CD4-positive, alpha-beta T cell treated with Interferon gamma for 1 hour (primary cell): ENCODE data around the gene BAIAP3.

ENCODE experiments used
- DNase-seq: peaks from one replicate; pipeline ENCODE4 v3.0.0-alpha.2; 2020

Gene BAIAP3

DNA sequence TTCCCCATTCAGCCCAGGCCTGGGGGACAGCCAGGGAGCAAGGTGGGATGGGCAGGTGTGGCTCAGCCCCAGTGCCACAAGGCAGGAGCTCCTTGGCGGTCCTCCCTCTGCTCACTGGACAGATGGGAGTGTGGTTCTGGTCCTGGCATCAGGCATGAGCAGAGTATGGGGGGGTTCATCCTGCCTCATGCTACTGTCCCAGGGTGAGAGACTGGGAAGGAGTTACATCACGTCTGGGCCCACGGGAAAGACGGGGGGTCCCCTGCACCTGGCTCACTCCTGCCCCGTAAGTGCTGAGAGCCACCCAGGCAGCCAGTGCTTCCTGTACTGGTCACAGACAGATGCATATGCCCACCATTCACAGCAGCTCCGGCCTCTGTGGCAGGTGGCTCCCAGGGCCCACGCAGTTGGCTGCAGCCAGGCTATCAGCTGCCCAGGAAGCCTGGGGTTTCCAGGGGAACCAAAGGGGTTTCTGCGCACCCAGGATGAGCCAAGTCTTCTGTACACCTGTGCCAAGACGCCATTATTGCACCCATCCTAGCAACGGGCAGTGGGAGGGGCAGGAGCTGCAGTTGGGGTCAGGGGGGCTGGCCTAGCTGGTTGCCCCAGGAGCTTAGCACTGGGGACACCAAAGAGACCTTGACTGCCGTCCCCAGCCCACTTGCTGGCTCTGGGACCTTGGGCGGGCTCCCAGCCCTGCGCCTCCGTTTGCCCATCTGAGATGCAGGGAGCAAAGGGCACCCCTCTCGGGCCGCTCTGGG is 1.9 kb downstream of the BAIAP3 start:
- no peak for DNase-seq

DNA sequence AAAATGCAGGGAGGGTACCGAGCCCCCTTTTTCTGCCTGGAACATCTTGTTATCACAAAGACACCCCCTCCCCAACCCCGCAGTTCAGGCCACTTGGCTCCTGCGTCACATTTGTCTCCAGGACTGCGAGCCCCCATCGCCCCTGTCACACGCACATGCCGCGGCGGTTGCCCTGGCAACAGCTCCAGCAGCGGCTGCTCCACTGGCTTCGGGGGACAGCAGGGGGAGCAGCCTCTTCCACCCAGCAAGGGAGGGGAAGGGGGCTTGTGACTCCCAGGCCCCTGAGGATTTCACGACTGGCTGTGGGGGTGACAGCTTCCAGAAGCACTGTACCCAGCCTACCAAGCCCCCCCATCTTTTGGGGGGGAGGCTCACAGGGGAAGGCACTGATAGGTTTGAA is 2.6 kb downstream of the BAIAP3 start:
- no peak for DNase-seq

DNA sequence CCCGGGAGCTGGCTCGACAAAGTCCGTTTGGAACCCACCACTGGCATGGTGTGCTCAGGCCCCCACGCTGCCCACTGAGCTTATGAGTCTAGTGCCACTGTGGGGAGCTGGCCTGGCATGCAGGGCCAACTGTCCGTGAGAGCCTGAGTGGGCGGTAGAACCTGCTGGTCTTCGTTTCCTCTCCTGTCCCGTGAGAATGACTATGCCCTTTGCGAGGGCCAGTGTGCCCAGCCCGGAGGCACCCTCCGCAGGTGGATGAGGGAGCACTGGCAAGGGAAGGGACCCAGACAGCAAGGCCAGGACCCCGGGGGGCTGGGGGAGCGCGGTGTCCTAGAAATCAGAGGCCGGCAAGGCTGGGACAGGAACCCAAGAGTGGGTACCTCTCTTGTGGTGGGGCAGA is 3.2 kb downstream of the BAIAP3 start:
- no peak for DNase-seq

DNA sequence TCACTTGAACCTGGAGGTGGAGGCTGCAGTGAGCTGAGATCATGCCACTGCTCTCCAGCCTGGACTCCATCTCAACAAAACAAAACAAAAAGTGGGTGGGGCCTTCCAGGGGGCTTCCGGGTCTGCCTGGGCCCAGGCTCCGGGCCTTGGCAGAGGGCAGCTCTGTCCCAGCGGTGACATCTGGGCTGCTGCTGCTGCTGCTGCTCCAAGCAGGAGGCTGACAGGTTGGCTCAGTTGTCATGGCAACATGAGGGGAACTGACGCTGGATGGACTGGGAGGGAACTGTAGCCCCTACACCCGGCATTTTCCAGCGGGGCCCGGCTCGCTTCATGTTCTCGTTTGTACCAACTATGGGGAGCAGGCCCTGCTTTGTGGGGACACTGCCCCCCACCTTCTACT is 4.0 kb downstream of the BAIAP3 start:
- no peak for DNase-seq

DNA sequence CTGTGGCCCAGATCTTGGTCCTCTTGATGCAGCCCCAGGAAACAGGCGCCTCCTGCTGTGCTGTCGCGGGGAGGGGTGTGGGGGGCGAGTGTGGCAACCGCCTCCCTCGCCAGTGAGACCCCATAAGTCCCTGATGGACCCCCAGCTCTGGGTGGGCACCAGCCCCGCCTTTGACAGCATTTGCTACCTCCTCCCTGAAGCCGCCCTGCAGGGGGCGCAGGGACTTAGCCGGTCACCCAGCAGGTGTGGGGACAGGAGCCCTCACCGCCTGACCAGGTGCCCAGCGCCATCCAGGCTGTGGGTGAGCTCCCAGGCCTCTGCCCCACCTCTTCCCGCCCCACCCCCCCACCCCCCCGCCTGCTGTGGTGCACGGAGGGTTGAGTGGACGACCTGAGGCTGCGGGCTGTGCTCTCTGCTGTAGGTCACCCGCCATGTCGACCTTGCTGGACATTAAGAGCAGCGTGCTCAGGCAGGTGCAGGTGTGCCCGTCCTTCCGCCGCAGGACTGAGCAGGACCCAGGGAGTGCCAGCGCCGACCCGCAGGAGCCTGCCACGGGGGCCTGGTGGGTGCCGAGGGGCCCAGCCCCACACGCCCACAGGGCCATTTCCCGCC is 4.8 kb downstream of the BAIAP3 start:
- DNase-seq = no peak

DNA sequence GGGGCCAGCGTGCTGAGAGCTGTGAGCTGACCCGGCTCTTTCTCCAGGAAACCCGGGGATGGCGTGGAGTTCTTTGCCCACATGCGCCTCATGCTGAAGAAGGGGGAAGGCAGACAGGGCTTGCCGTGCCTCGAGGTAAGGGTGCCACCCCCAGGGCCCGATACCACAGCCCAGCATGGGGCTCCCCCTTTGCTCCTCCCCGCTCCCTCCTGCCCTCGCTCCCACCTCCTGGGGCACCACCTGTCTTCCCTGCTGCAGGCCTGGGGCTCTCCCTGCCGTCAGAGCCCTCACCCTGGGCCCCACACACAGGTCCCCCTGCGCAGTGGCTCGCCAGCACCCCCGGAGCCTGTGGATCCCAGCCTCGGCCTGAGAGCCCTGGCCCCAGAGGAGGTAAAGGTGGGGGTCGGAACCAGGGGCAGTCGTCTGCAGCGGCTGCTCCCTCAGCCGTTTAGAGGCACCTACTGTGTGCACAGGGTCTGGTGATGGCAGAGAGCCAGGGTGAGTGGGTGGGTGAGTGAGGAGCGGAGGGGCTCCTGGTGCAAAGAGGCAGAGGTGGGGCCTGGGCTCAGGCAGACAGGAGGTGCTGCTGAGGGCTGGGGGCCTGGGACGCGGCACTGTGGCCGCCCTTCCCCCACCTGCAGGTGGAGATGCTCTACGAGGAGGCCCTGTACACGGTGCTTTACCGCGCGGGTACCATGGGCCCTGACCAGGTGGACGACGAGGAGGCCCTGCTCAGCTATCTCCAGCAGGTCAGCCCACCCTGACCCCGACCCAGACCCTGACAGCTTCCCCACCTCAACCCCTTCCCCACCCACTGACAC is 5.6 kb downstream of the BAIAP3 start:
- DNase-seq = no peak

DNA sequence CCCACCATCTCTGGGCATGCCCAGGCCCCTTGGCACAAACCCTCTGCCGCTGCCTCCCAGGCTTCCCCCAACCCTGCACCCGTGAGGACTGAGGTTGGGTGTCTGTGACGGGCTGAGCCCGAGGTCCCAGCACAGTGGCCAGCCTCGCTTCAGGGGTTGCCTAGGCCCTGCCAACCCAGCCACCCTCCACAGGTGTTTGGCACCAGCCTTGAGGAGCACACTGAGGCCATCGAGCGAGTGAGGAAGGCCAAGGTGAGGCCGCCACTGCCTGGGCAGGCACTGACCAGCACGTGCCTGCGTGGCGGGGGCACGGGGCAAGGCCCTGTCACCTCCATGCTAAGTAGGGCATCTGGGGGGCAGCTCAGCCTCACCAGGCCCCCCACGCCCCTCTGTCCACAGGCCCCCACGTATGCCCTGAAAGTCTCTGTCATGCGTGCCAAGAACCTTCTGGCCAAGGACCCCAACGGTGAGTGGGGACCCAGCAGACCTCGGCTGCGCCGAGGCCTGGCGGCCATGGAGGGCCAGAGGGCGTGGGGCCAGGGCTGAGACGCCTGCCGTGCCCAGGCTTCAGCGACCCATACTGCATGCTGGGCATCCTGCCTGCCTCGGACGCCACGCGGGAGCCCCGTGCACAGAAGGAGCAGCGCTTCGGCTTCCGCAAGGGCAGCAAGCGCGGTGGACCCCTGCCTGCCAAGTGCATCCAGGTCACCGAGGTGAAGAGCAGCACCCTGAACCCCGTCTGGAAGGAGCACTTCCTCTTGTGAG is 7.5 kb downstream of the BAIAP3 start:
- DNase-seq = no peak

DNA sequence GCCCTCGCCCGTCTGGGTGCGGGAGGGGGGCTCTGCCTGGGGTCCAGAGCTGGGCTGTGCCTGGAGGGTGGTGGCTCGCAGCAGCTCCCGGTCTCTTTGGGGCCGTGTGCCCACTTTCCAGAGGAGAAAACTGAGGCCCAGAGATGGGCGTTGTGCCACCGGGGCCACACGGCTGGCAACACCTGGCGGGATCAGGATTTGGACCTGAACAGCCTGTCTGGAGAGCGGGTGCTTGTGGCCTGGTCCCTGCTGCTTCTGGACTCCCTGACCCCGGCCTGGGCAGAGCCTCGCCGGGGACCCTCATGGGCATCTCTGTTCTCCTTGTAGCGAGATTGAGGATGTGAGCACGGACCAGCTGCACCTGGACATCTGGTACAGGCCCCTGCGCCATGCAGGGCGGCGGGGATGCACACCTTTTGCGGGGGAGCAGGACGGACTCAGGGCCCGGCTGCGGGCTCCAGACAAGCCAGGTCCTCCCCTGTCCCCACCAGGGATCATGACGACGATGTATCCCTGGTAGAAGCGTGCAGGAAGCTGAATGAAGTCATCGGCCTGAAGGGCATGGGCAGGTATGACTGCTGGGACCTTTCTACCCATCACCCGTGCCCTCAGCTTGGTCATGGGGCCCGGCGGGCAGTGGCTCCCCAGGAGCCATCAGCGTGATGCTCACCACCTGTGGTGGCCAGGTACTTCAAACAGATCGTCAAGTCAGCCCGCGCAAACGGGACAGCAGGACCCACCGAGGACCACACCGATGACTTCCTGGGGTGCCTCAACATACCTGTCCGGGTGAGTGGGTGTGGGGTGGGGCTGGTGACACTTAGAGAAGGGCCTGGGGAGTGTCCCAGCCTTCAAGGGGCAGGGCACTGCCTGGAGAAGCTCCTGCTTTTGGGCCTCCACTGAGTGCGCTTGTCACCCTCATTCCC is 8.3 kb downstream of the BAIAP3 start:
- DNase-seq = no peak

DNA sequence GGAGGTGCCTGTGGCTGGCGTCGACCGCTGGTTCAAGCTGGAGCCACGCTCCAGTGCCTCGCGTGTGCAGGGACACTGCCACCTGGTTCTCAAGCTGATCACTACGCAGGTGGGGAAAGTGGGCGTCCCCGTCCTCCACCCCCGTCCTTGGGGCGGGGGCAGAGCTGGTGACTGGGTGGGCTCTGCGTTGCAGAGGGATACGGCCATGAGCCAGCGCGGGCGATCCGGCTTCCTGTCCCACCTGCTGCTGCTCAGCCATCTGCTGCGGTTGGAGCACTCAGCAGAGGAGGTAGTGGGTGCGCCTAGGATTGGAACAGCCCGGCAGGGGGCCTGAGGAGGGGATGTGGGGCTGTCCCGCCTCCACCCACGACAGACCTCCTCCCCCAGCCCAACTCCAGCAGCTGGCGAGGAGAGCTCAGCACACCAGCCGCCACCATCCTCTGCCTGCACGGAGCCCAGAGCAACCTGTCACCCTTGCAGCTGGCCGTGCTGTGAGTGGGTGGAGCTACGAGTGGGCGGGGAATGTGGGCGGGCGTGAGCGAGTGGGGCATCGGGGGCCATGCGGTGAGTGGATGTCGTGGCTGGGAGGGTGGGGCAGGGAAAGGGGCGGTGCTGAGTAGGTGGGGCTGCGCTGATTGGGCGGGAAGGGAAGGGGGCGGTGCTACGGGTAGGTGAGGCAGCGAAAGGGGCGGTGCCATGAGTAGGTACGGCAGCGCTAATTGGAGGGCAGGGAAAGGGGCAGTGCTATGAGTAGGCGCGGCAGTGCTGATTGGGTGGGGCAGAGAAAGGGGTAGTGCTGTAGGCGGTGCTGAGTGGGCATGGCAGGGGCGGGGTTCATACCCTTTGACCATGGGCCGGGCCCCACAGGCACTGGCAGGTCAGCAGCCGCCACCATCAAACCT is 9.3 kb downstream of the BAIAP3 start:
- peak; percentile 98 for DNase-seq

DNA sequence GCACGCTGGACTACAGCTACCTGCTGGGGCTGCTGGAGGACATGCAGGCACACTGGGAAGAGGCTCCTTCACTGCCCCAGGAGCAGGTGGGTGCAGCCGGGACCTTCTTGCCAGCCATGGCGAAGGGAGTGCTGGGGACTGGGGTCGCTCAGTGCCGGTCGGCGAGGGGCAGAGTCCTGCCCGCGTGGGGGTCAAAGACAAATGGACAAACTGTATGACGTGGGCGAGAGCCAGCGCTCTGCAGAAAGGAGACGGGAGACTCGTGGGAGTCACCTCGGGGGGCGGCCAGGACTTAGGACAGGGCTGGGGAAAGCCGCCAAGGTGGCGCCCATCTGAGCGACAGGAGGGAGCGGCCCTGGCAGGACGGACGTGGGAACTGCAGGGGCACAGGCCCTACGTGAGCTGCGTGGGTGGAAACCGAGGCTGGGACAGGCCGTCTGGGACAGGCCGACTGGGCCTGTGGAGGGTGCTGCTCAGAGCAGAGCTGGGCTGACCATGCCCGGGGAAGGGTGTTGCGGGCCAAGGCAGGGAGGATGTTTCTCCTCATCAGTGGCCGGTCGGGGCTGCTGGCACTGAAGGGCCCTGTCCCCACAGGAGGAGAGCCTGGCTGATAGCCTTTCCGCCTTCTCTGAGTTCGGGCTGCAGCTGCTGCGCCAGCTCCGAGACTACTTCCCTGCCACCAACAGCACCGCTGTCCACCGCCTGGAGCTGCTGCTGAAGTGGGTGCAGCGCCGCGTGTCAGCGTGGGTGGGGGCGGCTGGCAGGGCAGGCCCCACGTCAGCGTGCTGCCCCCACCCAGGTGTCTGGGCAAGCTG is 10.2 kb downstream of the BAIAP3 start:
- no peak for DNase-seq

DNA sequence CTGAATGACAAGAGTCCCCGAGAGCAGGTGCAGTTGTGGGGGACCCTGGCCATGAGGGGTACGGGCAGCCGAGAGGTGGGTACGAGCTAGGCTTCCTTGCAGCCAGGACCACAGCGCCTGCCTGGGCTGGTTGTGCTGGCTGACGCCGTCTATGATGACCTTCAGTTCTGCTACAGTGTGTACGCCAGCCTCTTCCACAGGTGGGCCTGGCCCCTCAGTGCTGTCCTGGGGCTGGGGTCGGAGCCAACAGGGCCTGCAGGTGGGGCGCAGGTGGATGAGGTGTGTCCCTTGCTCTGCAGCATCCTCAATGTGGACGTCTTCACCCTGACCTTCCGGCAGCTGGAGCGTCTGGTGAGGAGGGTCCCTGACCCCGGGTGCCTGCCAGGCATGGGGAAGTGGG is 11.1 kb downstream of the BAIAP3 start:
- no peak for DNase-seq

DNA sequence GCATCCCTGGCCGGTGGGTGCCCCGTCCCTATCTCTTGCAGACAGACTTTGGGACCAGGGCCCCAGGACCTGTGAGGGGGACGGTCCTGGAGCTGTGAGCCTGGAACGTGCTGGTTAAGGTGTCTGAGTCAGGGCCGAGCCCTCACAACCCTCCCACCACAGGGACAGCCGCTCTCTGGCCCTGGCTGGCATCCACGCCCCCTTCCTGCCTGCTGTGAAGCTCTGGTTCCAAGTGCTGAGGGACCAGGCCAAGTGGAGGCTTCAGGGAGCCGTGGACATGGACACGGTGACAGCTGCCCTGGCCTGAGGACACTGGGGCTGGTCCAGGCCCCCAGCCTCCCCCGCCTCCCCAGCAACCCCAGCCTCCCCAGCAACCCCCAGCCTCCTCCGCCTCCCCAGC is 11.6 kb downstream of the BAIAP3 start:
- DNase-seq = no peak

DNA sequence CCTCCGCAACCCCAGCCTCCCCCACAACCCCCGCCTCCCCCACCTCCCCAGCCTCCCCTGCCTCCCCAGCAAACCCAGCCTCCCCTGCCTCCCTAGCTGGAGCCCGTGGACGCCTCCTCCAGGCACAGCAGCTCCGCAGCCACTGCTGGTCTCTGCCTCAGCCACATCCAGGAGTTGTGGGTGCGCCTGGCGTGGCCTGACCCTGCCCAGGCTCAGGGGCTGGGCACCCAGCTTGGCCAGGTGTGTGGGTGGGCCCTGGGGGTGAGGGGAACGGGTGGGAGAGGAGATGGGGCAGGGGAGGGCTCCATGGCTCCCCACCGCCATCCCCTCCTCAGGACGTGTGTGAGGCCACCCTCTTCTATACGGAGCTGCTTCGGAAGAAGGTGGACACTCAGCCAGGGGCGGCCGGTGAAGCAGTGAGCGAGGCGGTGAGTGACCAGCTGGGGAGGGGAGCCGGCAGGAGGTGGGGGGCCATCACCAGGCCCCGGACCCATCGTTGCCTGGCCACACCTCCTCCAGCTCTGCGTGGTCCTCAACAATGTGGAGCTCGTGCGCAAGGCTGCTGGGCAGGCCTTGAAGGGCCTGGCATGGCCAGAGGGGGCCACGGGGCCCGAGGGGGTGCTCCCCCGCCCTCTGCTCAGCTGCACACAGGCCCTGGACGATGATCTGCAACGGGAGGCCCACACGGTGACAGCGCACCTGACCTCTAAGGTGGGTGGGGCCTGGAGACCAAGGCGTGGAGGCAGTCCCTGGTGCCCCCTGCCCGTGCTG is 12.4 kb downstream of the BAIAP3 start:
- DNase-seq = no peak

DNA sequence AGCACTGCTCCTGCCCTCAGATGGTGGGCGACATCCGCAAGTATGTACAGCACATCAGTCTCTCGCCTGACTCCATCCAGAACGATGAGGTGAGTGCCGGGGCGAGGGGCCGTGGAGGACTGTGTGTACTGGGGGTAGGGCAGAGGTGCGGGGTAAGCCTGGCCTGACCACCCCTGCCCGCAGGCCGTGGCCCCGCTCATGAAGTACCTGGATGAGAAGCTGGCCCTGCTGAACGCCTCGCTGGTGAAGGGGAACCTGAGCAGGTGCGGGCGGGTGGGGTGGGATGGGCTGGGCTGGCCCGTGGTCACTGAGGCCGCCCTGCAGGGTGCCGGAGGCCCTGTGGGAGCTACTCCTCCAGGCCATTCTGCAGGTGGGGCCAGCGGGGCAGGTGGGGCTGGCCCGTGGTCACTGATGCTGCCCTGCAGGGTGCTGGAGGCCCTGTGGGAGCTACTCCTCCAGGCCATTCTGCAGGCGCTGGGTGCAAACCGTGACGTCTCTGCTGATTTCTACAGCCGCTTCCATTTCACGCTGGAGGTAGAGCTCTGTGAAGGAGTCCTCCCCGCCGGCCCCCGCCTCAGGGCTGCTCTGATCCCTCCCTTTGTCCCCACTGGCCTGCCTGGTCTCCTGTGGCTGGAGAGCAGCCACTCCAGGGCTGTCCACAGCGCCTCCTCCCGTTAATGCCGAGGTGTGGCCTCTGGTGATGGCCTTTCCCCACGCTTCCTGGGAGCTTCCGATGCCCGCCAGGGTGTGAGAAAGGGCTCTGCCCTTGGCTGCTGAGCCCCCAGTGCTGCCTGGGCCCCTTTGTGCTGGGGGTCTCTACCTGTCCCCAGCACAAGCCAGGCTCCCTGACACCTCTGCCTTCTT is 13.2 kb downstream of the BAIAP3 start:
- DNase-seq = no peak

DNA sequence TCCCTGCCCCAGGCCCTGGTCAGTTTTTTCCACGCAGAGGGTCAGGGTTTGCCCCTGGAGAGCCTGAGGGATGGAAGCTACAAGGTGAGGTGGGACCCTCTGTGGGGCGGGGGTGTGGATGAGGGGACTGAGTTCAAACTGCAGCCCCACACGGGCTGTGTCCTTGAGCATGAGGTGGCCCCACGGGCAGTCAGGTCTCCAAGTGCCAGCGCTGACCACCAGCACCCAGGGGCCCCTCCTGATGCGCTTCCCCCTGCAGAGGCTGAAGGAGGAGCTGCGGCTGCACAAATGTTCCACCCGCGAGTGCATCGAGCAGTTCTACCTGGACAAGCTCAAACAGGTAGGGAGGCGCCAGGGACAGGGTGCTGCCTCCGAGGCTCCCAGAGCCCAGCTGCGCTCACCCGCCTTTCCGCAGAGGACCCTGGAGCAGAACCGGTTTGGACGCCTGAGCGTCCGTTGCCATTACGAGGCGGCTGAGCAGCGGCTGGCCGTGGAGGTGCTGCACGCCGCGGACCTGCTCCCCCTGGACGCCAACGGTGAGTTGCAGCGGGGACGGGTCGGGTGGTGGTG is 13.9 kb downstream of the BAIAP3 start:
- DNase-seq = no peak

DNA sequence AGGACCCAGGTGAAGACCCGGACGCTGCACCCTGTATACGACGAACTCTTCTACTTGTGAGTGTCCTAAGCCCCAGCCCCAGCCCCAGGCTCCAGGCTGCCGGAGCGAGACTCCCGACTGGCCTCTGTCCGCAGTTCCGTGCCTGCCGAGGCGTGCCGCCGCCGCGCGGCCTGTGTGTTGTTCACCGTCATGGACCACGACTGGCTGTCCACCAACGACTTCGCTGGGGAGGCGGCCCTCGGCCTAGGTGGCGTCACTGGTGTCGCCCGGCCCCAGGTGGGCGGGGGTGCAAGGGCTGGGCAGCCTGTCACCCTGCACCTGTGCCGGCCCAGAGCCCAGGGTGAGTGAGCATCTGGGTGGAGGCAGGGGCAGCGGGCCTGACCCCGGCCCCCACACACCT is 14.5 kb downstream of the BAIAP3 start:
- no peak for DNase-seq

DNA sequence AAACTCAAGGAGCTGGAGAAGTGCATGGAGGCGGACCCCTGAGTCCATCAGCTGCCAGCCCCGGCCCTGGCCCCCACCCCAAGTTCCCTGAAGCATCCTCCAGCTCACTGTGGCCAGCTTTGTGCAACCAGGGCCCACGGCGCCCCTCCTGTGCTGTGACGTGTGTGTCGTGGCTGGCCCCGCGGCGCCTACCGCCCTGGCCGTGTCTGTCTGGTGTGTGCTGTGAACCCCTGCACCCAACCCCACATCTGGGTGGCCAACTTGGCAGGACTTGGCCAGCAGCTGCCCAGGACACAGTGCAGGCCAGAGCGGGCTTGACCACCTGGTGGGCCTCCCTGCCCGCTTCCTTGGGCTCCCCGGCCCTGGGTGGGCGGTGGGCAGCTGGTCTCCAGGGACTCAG is 15.0 kb downstream of the BAIAP3 start:
- DNase-seq = no peak

DNA sequence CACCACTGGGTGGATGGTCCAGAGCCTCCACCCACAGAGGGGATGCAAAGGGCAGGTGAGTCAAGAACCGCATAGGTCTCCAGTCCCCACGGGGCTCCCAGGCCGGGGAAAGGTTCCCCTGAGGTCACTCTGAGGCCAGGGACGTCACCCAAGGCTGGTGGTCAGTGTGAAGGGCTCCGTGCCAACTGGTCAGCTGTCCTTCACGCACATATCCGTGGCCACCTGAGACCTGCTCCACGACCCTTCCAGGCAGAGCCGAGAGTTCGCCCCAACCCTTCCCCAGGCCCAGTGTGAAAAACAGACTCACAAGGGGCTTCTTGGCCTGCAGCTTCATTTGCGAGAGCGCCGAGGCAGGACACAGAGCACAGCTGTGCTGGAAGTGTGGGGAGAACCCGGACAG is 15.5 kb downstream of the BAIAP3 start:
- DNase-seq = no peak
